Right atrium auricular region (tissue), 2 donors: ENCODE results near the gene MRPL3. TPM values are rescaled to one million over a fixed set of nuclear protein-coding genes. Genes with fewer than 3 reads are reported as not detected.

Experiments
- DNase-seq: peaks from one replicate; pipeline ENCODE4 v3.0.0-alpha.2; 2019; ENCODE audit warnings: low spot score
- H3K27ac ChIP-seq, 2 donors: fragments of 200-600 bp; sonication (generic); 1 replicate in 1 of 2; 2 replicates in 1 of 2; pipeline ENCODE4 v1.5.1; 2016 to 2019
- H3K27me3 ChIP-seq, 2 donors: fragments of 200-600 bp; sonication (generic); one replicate each; pipeline versions ENCODE4 v1.5.1 to v1.6.0; 2017 to 2019
- H3K36me3 ChIP-seq: fragments of 200-600 bp; sonication (generic); one replicate; pipeline ENCODE4 v1.5.1; 2016
- H3K4me1 ChIP-seq, 2 donors: fragments of 200-600 bp; sonication (generic); one replicate each; pipeline versions ENCODE4 v1.5.1 to v1.6.0; 2017 to 2019
- H3K4me3 ChIP-seq, 2 donors: fragments of 200-600 bp; sonication (generic); 1 replicate in 1 of 2; 2 replicates in 1 of 2; pipeline ENCODE4 v1.5.1; 2017 to 2019; ENCODE audit warnings: mild to moderate bottlenecking in 1 of 2, moderate library complexity in 1 of 2
- H3K9me3 ChIP-seq, 2 donors: fragments of 200-600 bp; sonication (generic); one replicate each; pipeline ENCODE4 v1.5.1; 2019
- total RNA-seq, 2 donors: library from RNA; depleted of rRNA; stranded (reverse); fragments of >200 nt; gene quantifications; one replicate each; pipeline ENCODE4 v1.1.0, GENCODE V29; 2016
- TF ChIP-seq, protein P1 (sequence below), 2 donors: fragments of 200-600 bp; sonication (generic); IDR thresholded peaks; one replicate each; pipeline ENCODE4 v1.5.1; 2019; ENCODE audit warnings: antibody characterized with exemption in 2 of 2

Gene MRPL3
- total RNA-seq, 2 donors from 2014 or later: 55.1 to 69.3 TPM

DNA sequence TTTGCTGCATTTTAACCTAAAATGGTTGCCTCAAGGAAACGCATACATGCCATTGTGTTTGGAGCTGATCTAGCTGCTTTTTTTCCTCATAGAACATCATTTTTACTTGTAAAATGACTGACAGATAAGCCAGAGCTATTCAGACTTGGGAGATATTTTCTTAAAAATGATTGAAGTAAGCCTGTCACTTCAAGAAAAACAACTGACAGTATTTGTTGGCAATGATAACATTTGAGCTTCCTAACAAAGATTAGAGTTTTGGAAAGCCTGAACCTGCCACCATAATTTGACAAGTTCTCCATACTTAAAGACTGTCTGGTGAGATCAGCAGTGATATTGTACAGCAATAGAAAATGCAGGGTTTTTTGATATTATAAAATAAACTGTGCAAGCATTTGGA, 27.6 kb upstream of the MRPL3 start:
- Histone ChIP-seq H3K4me3 (no peak overlapping the region), H3K9me3 (no peaks in the 10 kb centered on the region), H3K27me3 (no peaks in the 10 kb centered on the region), H3K4me1 (no peaks in the 10 kb centered on the region), H3K36me3 (no peaks in the 10 kb centered on the region), H3K27ac (no peak overlapping the region)
- TF ChIP-seq, protein P1, sequence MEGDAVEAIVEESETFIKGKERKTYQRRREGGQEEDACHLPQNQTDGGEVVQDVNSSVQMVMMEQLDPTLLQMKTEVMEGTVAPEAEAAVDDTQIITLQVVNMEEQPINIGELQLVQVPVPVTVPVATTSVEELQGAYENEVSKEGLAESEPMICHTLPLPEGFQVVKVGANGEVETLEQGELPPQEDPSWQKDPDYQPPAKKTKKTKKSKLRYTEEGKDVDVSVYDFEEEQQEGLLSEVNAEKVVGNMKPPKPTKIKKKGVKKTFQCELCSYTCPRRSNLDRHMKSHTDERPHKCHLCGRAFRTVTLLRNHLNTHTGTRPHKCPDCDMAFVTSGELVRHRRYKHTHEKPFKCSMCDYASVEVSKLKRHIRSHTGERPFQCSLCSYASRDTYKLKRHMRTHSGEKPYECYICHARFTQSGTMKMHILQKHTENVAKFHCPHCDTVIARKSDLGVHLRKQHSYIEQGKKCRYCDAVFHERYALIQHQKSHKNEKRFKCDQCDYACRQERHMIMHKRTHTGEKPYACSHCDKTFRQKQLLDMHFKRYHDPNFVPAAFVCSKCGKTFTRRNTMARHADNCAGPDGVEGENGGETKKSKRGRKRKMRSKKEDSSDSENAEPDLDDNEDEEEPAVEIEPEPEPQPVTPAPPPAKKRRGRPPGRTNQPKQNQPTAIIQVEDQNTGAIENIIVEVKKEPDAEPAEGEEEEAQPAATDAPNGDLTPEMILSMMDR (IDR thresholded peaks at IDR 0.05): no peak
- DNase-seq: no peak

DNA sequence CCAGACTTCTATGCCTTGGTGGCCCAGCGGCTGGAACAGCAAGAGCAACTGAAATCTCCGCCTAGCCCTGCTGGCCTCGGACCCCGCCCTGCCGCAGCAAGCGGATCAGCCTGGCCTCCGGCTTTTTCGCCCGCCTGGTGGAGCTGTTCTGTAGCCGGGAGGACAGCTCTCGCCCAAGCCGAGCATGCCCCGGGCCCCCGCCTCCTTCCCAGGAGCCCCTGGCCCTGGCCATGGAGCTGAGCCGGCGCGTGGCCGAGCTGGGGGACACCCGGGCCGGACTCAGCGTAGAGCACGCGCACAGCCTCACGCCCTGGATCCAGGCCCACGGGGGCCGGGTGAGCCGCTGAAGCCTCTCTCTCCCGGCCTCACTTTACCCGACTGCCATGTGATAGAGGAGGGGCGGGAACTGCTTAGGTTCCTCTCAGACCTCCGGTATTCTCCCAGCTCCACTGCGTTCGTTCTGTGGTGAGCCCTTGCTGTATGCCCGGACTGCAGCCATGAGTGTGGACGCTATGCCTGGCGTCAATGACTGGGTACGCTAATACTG, 24.1 kb upstream of the MRPL3 start:
- Histone ChIP-seq H3K27ac (no peak overlapping the region), H3K27me3 (no peaks in the 10 kb centered on the region), H3K9me3 (no peaks in the 10 kb centered on the region), H3K4me3 (peak overlapping the region; percentile 18 to 42), H3K4me1 (no peaks in the 10 kb centered on the region), H3K36me3 (no peaks in the 10 kb centered on the region)
- TF ChIP-seq, protein P1 (IDR thresholded peaks at IDR 0.05): peak in 1 of 2 donors; percentile 59
- DNase-seq: no peak

DNA sequence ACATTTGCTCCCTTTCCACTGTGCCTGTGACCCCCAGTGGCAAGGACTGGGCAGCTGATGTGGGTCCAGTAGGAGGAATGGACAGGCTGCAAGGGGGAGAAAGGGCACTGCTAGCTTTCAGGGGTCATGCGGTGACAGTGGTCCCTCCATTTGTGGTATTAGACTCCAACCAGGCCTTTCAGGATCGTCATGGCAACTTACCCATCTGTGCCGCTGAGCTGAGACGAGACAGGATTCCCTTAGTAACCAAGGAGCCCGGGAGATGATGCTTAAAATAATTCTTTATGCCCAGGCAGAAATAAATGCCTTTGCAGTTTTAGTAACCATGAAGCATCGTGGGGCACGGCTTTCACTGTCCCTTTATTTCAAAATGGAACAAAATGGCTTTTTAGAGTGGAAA, 15.9 kb upstream of the MRPL3 start:
- no peak overlapping the region for H3K4me3 ChIP-seq
- TF ChIP-seq, protein P1 (IDR thresholded peaks at IDR 0.05): no peak
- H3K4me1 ChIP-seq: no peaks in the 10 kb centered on the region
- DNase-seq: no peak
- no peaks in the 10 kb centered on the region for H3K36me3 ChIP-seq
- peaks cover 0 to 5% of the 10 kb centered on the region in 2 donors for H3K9me3 ChIP-seq
- H3K27ac ChIP-seq: no peak overlapping the region
- no peaks in the 10 kb centered on the region for H3K27me3 ChIP-seq

DNA sequence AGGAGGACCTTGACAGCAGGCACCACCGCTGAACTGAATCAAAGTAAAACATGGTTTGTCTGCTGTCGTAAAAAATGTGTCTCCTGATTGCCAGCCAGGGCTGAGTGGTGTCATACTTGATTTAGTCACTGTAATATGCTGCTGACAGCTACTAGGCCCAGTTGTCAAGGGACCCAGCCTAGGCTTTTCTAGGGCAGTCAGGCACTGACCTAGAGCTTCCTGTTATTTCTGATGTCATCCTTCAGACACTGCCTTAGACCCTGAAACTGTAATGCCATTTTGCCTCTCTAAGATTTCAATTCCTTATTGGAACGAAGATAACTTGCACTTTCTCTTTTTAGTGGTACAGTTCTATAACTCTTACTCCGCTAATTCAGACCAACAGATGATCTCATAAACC, 2.6 kb upstream of the MRPL3 start:
- H3K4me3 ChIP-seq: no peak overlapping the region
- H3K27me3 ChIP-seq: no peaks in the 10 kb centered on the region
- no peaks in the 10 kb centered on the region for H3K9me3 ChIP-seq
- no peak overlapping the region for H3K27ac ChIP-seq
- TF ChIP-seq, protein P1 (IDR thresholded peaks at IDR 0.05): no peak
- H3K4me1 ChIP-seq: peaks cover 0 to 23% of the 10 kb centered on the region in 2 donors
- DNase-seq: no peak
- H3K36me3 ChIP-seq: peaks cover under 1% of the 10 kb centered on the region

DNA sequence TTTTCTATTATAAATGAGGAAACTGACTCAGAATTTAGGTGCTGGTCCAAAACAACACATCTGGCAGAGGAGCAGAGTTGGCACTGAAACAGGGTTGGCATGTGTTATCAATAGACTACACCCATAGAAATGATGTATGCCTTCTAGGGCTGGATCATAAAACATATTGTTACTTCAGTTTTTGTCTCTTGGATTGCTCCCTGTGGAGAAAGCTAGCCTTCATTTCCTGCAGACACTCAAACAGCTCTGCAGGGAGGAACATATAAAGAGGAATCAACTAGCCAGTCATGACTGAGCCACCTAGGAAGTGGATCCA, 507 bp upstream of the MRPL3 start:
- H3K9me3 ChIP-seq: no peaks in the 10 kb centered on the region
- TF ChIP-seq, protein P1 (IDR thresholded peaks at IDR 0.05): no peak
- H3K36me3 ChIP-seq: peaks cover 12% of the 10 kb centered on the region
- H3K27ac ChIP-seq: peak overlapping the region; percentile 54 to 75
- H3K27me3 ChIP-seq: no peaks in the 10 kb centered on the region
- no peak for DNase-seq
- H3K4me3 ChIP-seq: peak overlapping the region; percentile 92 to 96
- peaks cover 0 to 23% of the 10 kb centered on the region in 2 donors for H3K4me1 ChIP-seq

DNA sequence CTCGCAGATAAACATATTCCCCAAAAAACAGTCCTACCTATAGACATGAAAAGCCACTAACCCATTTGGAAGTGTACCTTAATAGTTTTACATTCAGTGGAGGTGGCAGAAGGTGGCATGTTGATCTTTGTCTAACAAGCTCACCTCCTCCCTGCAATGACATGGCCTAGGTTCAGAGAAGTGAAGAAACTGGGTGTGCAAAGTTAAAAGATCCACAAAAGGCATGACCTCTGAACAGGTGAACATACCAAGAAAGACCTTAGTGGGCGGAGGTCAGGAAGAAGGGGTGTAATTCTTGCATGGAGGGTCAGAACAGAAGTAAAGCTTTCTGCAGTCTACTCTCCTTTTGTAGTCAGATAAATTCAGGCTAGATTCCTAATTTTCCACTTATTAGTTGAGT, 822 bp downstream of the MRPL3 start:
- Histone ChIP-seq H3K27ac (peak overlapping the region in 1 of 2 donors; percentile 75), H3K4me3 (peak overlapping the region; percentile 92 to 96), H3K36me3 (peaks cover 20% of the 10 kb centered on the region), H3K27me3 (no peaks in the 10 kb centered on the region), H3K9me3 (no peaks in the 10 kb centered on the region), H3K4me1 (peaks cover 0 to 23% of the 10 kb centered on the region in 2 donors)
- TF ChIP-seq, protein P1 (IDR thresholded peaks at IDR 0.05): no peak
- no peak for DNase-seq
